ENCODE data around the gene DLST.

The DLST gene

GRCh38 chr14:74904635-74905503 lies 23.2 kb downstream of the DLST start:
- H3K36me3 ChIP-seq (ENCODE audit: control insufficient read depth, insufficient read depth, low read length): peaks cover 23% of the 10 kb centered on the region
- no peaks in the 10 kb centered on the region for H3K4me1 ChIP-seq (ENCODE audit: control insufficient read depth, low read depth, low read length)
- H2BK5ac ChIP-seq (ENCODE audit: low read length): no peak overlapping the region
- no peaks in the 10 kb centered on the region for H3K79me1 ChIP-seq (ENCODE audit: low read length)
- H3K56ac ChIP-seq (ENCODE audit: low read length): no peak overlapping the region
- H3K4me3 ChIP-seq (ENCODE audit: low read length): no peak overlapping the region
- H3K27me3 ChIP-seq (ENCODE audit: insufficient read depth, low read length, poor library complexity): no peaks in the 10 kb centered on the region
- no peaks in the 10 kb centered on the region for H3K79me2 ChIP-seq (ENCODE audit: control insufficient read depth, insufficient read depth, low read length)
- H3K27ac ChIP-seq (ENCODE audit: low read depth, low read length): no peak overlapping the region
- no peak overlapping the region for H2BK120ac ChIP-seq (ENCODE audit: low read depth, low read length)
- H3K4me2 ChIP-seq (ENCODE audit: low read length): no peak overlapping the region
- no peak overlapping the region for H4K5ac ChIP-seq (ENCODE audit: low read length)
- H4K8ac ChIP-seq (ENCODE audit: low read depth, low read length): no peak overlapping the region
- no peak overlapping the region for H3K23ac ChIP-seq (ENCODE audit: low read length)
- no peak overlapping the region for H3K18ac ChIP-seq (ENCODE audit: low read length)
- H3K9ac ChIP-seq (ENCODE audit: low read length): no peak overlapping the region
- DNase-seq: no peak
- no peak overlapping the region for H2BK15ac ChIP-seq (replicated peaks; ENCODE audit: low read depth)
- WGBS (ENCODE audit: extremely low coverage, insufficient coverage, low lambda C conversion rate): no CpG with 5 or more reads among the region's 6 CpGs
- no peak overlapping the region for H3K4ac ChIP-seq (ENCODE audit: low read depth, low read length)
- no peak overlapping the region for H2AK5ac ChIP-seq (ENCODE audit: low read length)

- Histone ChIP-seq H3K27me3 (ENCODE audit: insufficient read depth, low read length, poor library complexity) (no peaks in the 10 kb centered on the region), H3K4ac (ENCODE audit: low read depth, low read length) (no peak overlapping the region)
- peak; percentile 70 for DNase-seq
These were observed 24.0 kb downstream of the DLST start for GRCh38 chr14:74905595-74906142.

GRCh38 chr14:74906925-74907521 lies 25.3 kb downstream of the DLST start:
- Histone ChIP-seq H3K79me2 (ENCODE audit: control insufficient read depth, insufficient read depth, low read length) (no peaks in the 10 kb centered on the region), H2AK5ac (ENCODE audit: low read length) (no peak overlapping the region), H3K36me3 (ENCODE audit: control insufficient read depth, insufficient read depth, low read length) (peaks cover 12% of the 10 kb centered on the region), H3K56ac (ENCODE audit: low read length) (no peak overlapping the region), H4K5ac (ENCODE audit: low read length) (no peak overlapping the region), H2BK5ac (ENCODE audit: low read length) (no peak overlapping the region), H3K4me2 (ENCODE audit: low read length) (no peak overlapping the region), H3K27ac (ENCODE audit: low read depth, low read length) (no peak overlapping the region), H3K23ac (ENCODE audit: low read length) (no peak overlapping the region), H4K8ac (ENCODE audit: low read depth, low read length) (no peak overlapping the region), H2BK120ac (ENCODE audit: low read depth, low read length) (no peak overlapping the region), H3K4me3 (ENCODE audit: low read length) (no peak overlapping the region), H3K27me3 (ENCODE audit: insufficient read depth, low read length, poor library complexity) (no peaks in the 10 kb centered on the region), H3K4ac (ENCODE audit: low read depth, low read length) (no peak overlapping the region), H3K18ac (ENCODE audit: low read length) (no peak overlapping the region), H3K9ac (ENCODE audit: low read length) (no peak overlapping the region), H3K79me1 (ENCODE audit: low read length) (no peaks in the 10 kb centered on the region), H2BK15ac (replicated peaks; ENCODE audit: low read depth) (no peak overlapping the region), H3K4me1 (ENCODE audit: control insufficient read depth, low read depth, low read length) (no peaks in the 10 kb centered on the region)
- no peak for DNase-seq
- no CpG with 5 or more reads among the region's 12 CpGs for WGBS (ENCODE audit: extremely low coverage, insufficient coverage, low lambda C conversion rate)

More at GRCh38 chr14:74905595-74906142, 24.0 kb downstream of the DLST start:
- Histone ChIP-seq H3K4me3 (ENCODE audit: low read length) (no peak overlapping the region), H3K9ac (ENCODE audit: low read length) (no peak overlapping the region), H3K56ac (ENCODE audit: low read length) (no peak overlapping the region), H2BK15ac (replicated peaks; ENCODE audit: low read depth) (no peak overlapping the region), H2BK5ac (ENCODE audit: low read length) (no peak overlapping the region), H4K8ac (ENCODE audit: low read depth, low read length) (no peak overlapping the region), H3K18ac (ENCODE audit: low read length) (no peak overlapping the region), H3K23ac (ENCODE audit: low read length) (no peak overlapping the region), H3K79me2 (ENCODE audit: control insufficient read depth, insufficient read depth, low read length) (no peaks in the 10 kb centered on the region), H3K4me1 (ENCODE audit: control insufficient read depth, low read depth, low read length) (no peaks in the 10 kb centered on the region), H2BK120ac (ENCODE audit: low read depth, low read length) (no peak overlapping the region), H3K36me3 (ENCODE audit: control insufficient read depth, insufficient read depth, low read length) (peaks cover 17% of the 10 kb centered on the region), H4K5ac (ENCODE audit: low read length) (no peak overlapping the region), H3K27ac (ENCODE audit: low read depth, low read length) (no peak overlapping the region), H2AK5ac (ENCODE audit: low read length) (no peak overlapping the region), H3K79me1 (ENCODE audit: low read length) (no peaks in the 10 kb centered on the region), H3K4me2 (ENCODE audit: low read length) (no peak overlapping the region)
- no CpG with 5 or more reads among the region's 14 CpGs for WGBS (ENCODE audit: extremely low coverage, insufficient coverage, low lambda C conversion rate)

- Histone ChIP-seq H2BK15ac (replicated peaks; ENCODE audit: low read depth) (no peak overlapping the region), H3K23ac (ENCODE audit: low read length) (no peak overlapping the region), H3K79me1 (ENCODE audit: low read length) (no peaks in the 10 kb centered on the region), H2BK120ac (ENCODE audit: low read depth, low read length) (no peak overlapping the region), H3K27ac (ENCODE audit: low read depth, low read length) (no peak overlapping the region), H3K27me3 (ENCODE audit: insufficient read depth, low read length, poor library complexity) (no peaks in the 10 kb centered on the region), H3K4ac (ENCODE audit: low read depth, low read length) (no peak overlapping the region), H3K4me3 (ENCODE audit: low read length) (no peak overlapping the region), H4K8ac (ENCODE audit: low read depth, low read length) (no peak overlapping the region), H3K36me3 (ENCODE audit: control insufficient read depth, insufficient read depth, low read length) (peaks cover 8% of the 10 kb centered on the region), H3K79me2 (ENCODE audit: control insufficient read depth, insufficient read depth, low read length) (no peaks in the 10 kb centered on the region), H3K18ac (ENCODE audit: low read length) (no peak overlapping the region), H3K4me1 (ENCODE audit: control insufficient read depth, low read depth, low read length) (no peaks in the 10 kb centered on the region), H3K4me2 (ENCODE audit: low read length) (no peak overlapping the region), H2BK5ac (ENCODE audit: low read length) (no peak overlapping the region), H2AK5ac (ENCODE audit: low read length) (no peak overlapping the region), H3K56ac (ENCODE audit: low read length) (no peak overlapping the region), H3K9ac (ENCODE audit: low read length) (no peak overlapping the region), H4K5ac (ENCODE audit: low read length) (no peak overlapping the region)
- DNase-seq: no peak
- WGBS (ENCODE audit: extremely low coverage, insufficient coverage, low lambda C conversion rate): no CpG with 5 or more reads among the region's 6 CpGs
These were observed 26.0 kb downstream of the DLST start for GRCh38 chr14:74907744-74908143.

- Histone ChIP-seq H3K27ac (ENCODE audit: low read depth, low read length) (no peak overlapping the region), H4K5ac (ENCODE audit: low read length) (no peak overlapping the region), H3K18ac (ENCODE audit: low read length) (no peak overlapping the region), H3K4ac (ENCODE audit: low read depth, low read length) (no peak overlapping the region), H4K8ac (ENCODE audit: low read depth, low read length) (no peak overlapping the region), H3K4me1 (ENCODE audit: control insufficient read depth, low read depth, low read length) (no peaks in the 10 kb centered on the region), H3K4me3 (ENCODE audit: low read length) (no peak overlapping the region), H3K79me1 (ENCODE audit: low read length) (no peaks in the 10 kb centered on the region), H2BK15ac (replicated peaks; ENCODE audit: low read depth) (no peak overlapping the region), H3K56ac (ENCODE audit: low read length) (no peak overlapping the region), H3K36me3 (ENCODE audit: control insufficient read depth, insufficient read depth, low read length) (peaks cover 3% of the 10 kb centered on the region), H2BK120ac (ENCODE audit: low read depth, low read length) (no peak overlapping the region), H3K23ac (ENCODE audit: low read length) (no peak overlapping the region), H3K79me2 (ENCODE audit: control insufficient read depth, insufficient read depth, low read length) (no peaks in the 10 kb centered on the region), H3K9ac (ENCODE audit: low read length) (no peak overlapping the region), H2BK5ac (ENCODE audit: low read length) (no peak overlapping the region), H2AK5ac (ENCODE audit: low read length) (no peak overlapping the region), H3K4me2 (ENCODE audit: low read length) (no peak overlapping the region), H3K27me3 (ENCODE audit: insufficient read depth, low read length, poor library complexity) (no peaks in the 10 kb centered on the region)
- WGBS (ENCODE audit: extremely low coverage, insufficient coverage, low lambda C conversion rate): no CpG with 5 or more reads among the region's 9 CpGs
- DNase-seq: no peak
These were observed 27.2 kb downstream of the DLST start for GRCh38 chr14:74908861-74909341.

Measured in mesendoderm (in vitro differentiated cells).